PFSK-1 (cell line): ENCODE results near the gene HYKK.

ENCODE experiments used
- POLR2AphosphoS5 ChIP-seq: IDR thresholded peaks from 2 replicates; pipeline ENCODE4 v1.6.1; 2012; ENCODE audit warnings: low read depth, mild to moderate bottlenecking, control low read depth, low read length, moderate library complexity
- REST ChIP-seq, 2 experiments: IDR thresholded peaks; 2 replicates each; pipeline versions ENCODE4 v1.6.1 to v1.8.0; 2011 to 2012; ENCODE audit warnings: low read depth in 2 of 2, low read length in 2 of 2, control low read depth in 1 of 2, inconsistent platforms in 1 of 2, mild to moderate bottlenecking in 1 of 2, moderate library complexity in 1 of 2; ENCODE audit not compliant: insufficient read depth in 1 of 2

GRCh38 chr15:78527325-78527724, 19.9 kb downstream of the HYKK start:
- TF ChIP-seq REST (IDR thresholded peaks at IDR 0.05; ENCODE audit: insufficient read depth in 1 of 2, low read depth in 2 of 2, low read length in 2 of 2): no peak
- TF ChIP-seq POLR2AphosphoS5: no peak
